Measurements from ENCODE around the gene STARD9.

STARD9 gene

GRCh38 chr15:42726114-42726513, 150.7 kb downstream of the STARD9 start:
- DNase-seq (ENCODE audit: extremely low read depth in 1 of 2, low read depth in 1 of 2) = no peak

GRCh38 chr15:42727750-42728381, 152.5 kb downstream of the STARD9 start:
- DNase-seq (ENCODE audit: extremely low read depth in 1 of 2, low read depth in 1 of 2) = no peak

GRCh38 chr15:42728560-42728959, 153.2 kb downstream of the STARD9 start:
- DNase-seq (ENCODE audit: extremely low read depth in 1 of 2, low read depth in 1 of 2) = no peak

GRCh38 chr15:42728972-42729371, 153.6 kb downstream of the STARD9 start:
- no peak for DNase-seq (ENCODE audit: extremely low read depth in 1 of 2, low read depth in 1 of 2)

GRCh38 chr15:42729409-42729808, 154.0 kb downstream of the STARD9 start:
- DNase-seq (ENCODE audit: extremely low read depth in 1 of 2, low read depth in 1 of 2) = no peak

- DNase-seq (ENCODE audit: extremely low read depth in 1 of 2, low read depth in 1 of 2) = no peak
These were observed 154.7 kb downstream of the STARD9 start for GRCh38 chr15:42730135-42730534.

GRCh38 chr15:42730536-42730935, 155.1 kb downstream of the STARD9 start:
- no peak for DNase-seq (ENCODE audit: extremely low read depth in 1 of 2, low read depth in 1 of 2)

- no peak for DNase-seq (ENCODE audit: extremely low read depth in 1 of 2, low read depth in 1 of 2)
These were observed 156.1 kb downstream of the STARD9 start for GRCh38 chr15:42731461-42731860.

GRCh38 chr15:42732095-42732827, 156.9 kb downstream of the STARD9 start:
- DNase-seq (ENCODE audit: extremely low read depth in 1 of 2, low read depth in 1 of 2) = no peak

GRCh38 chr15:42733027-42733426, 157.6 kb downstream of the STARD9 start:
- DNase-seq (ENCODE audit: extremely low read depth in 1 of 2, low read depth in 1 of 2) = no peak

- no peak for DNase-seq (ENCODE audit: extremely low read depth in 1 of 2, low read depth in 1 of 2)
These were observed 158.8 kb downstream of the STARD9 start for GRCh38 chr15:42734076-42734672.

GRCh38 chr15:42735382-42736165, 160.2 kb downstream of the STARD9 start:
- no peak for DNase-seq (ENCODE audit: extremely low read depth in 1 of 2, low read depth in 1 of 2)

GRCh38 chr15:42736178-42736792, 160.9 kb downstream of the STARD9 start:
- no peak for DNase-seq (ENCODE audit: extremely low read depth in 1 of 2, low read depth in 1 of 2)

- DNase-seq (ENCODE audit: extremely low read depth in 1 of 2, low read depth in 1 of 2) = peak; percentile 76 to 92
These were observed 161.6 kb downstream of the STARD9 start, which contains the start of gene CDAN1 for GRCh38 chr15:42736793-42737528. TSS of gene CDAN1 (minus strand) at chr15:42737128. CDS start at chr15:42737102, 26 bp downstream.

- DNase-seq (ENCODE audit: extremely low read depth in 1 of 2, low read depth in 1 of 2) = no peak
These were observed 162.3 kb downstream of the STARD9 start for GRCh38 chr15:42737529-42738328.

GRCh38 chr15:42741710-42742109, 166.3 kb downstream of the STARD9 start:
- DNase-seq (ENCODE audit: extremely low read depth in 1 of 2, low read depth in 1 of 2) = no peak

GRCh38 chr15:42742149-42742548, 166.7 kb downstream of the STARD9 start:
- no peak for DNase-seq (ENCODE audit: extremely low read depth in 1 of 2, low read depth in 1 of 2)

- DNase-seq (ENCODE audit: extremely low read depth in 1 of 2, low read depth in 1 of 2) = no peak
These were observed 168.8 kb downstream of the STARD9 start for GRCh38 chr15:42744195-42744594.

GRCh38 chr15:42749266-42749665, 173.9 kb downstream of the STARD9 start:
- DNase-seq (ENCODE audit: extremely low read depth in 1 of 2, low read depth in 1 of 2) = no peak

Data from activated CD8-positive, alpha-beta memory T cell treated with anti-CD3 and anti-CD28 coated beads for 1 hour (primary cell).